ENCODE results near the gene MSANTD2. TPM values are rescaled to one million over a fixed set of nuclear protein-coding genes. Genes with fewer than 3 reads are reported as not detected.

MSANTD2 gene
- 49.5 TPM for polyA plus RNA-seq (ENCODE audit: insufficient read length)
- long read RNA-seq, donor 1, transcript MSANTD2-202 (4 exons, 2,349 nt): major isoform, 5 of 11 reads
- long read RNA-seq, donor 1, partial matches to known transcripts: 0 of 11 reads
- long read RNA-seq, donor 1, other reads (novel, unspliced or antisense): 0 of 11 reads
- long read RNA-seq, donor 2, partial matches to known transcripts: 0 of 9 reads
- long read RNA-seq, donor 2, other reads (novel, unspliced or antisense): 0 of 9 reads
- long read RNA-seq, donor 3, partial matches to known transcripts: 0 of 6 reads
- long read RNA-seq, donor 3, other reads (novel, unspliced or antisense): 0 of 6 reads
- long read RNA-seq, donor 4, partial matches to known transcripts: 0 of 1 reads
- long read RNA-seq, donor 4, other reads (novel, unspliced or antisense): 0 of 1 reads
- long read RNA-seq, donor 5, partial matches to known transcripts: 0 of 4 reads
- long read RNA-seq, donor 5, other reads (novel, unspliced or antisense): 0 of 4 reads
- long read RNA-seq, donor 6, partial matches to known transcripts: 0 of 6 reads
- long read RNA-seq, donor 6, other reads (novel, unspliced or antisense): 0 of 6 reads
- long read RNA-seq, donor 7, partial matches to known transcripts: 0 of 5 reads
- long read RNA-seq, donor 7, other reads (novel, unspliced or antisense): 0 of 5 reads
- long read RNA-seq, donor 8, partial matches to known transcripts: 0 of 4 reads
- long read RNA-seq, donor 8, other reads (novel, unspliced or antisense): 0 of 4 reads

- peak; percentile 93 for DNase-seq
These were observed at the start of gene MSANTD2 for GRCh38 chr11:124800226-124800929. MSANTD2 (minus strand) TSS chr11:124800406; CDS start chr11:124800380, 26 bp downstream.

- DNase-seq: no peak
These were observed 46.0 kb upstream of the MSANTD2 start for GRCh38 chr11:124846070-124846673.

GRCh38 chr11:124844664-124845079 is 44.5 kb upstream of the MSANTD2 start:
- no peak for DNase-seq

- DNase-seq: no peak
These were observed 43.4 kb upstream of the MSANTD2 start for GRCh38 chr11:124843616-124843910.

GRCh38 chr11:124842305-124842704 is 42.1 kb upstream of the MSANTD2 start:
- no peak for DNase-seq

GRCh38 chr11:124841840-124842239 is 41.6 kb upstream of the MSANTD2 start:
- DNase-seq: no peak

- no peak for DNase-seq
These were observed 41.0 kb upstream of the MSANTD2 start for GRCh38 chr11:124841201-124841600.

- DNase-seq: no peak
These were observed 40.5 kb upstream of the MSANTD2 start for GRCh38 chr11:124840666-124841065.

GRCh38 chr11:124839972-124840621 is 39.9 kb upstream of the MSANTD2 start:
- DNase-seq: no peak

GRCh38 chr11:124839128-124839971 is 39.1 kb upstream of the MSANTD2 start:
- no peak for DNase-seq

GRCh38 chr11:124838805-124839127 is 38.6 kb upstream of the MSANTD2 start:
- no peak for DNase-seq

GRCh38 chr11:124837491-124837856 is 37.3 kb upstream of the MSANTD2 start:
- peak; percentile 70 for DNase-seq

- DNase-seq: no peak
These were observed 35.7 kb upstream of the MSANTD2 start for GRCh38 chr11:124835918-124836317.

- DNase-seq: no peak
These were observed 34.4 kb upstream of the MSANTD2 start for GRCh38 chr11:124834526-124835180.

GRCh38 chr11:124832571-124832970 is 32.4 kb upstream of the MSANTD2 start:
- no peak for DNase-seq

- DNase-seq: no peak
These were observed 31.7 kb upstream of the MSANTD2 start for GRCh38 chr11:124831897-124832296.

GRCh38 chr11:124830749-124831148 is 30.5 kb upstream of the MSANTD2 start:
- no peak for DNase-seq

GRCh38 chr11:124829986-124830385 is 29.8 kb upstream of the MSANTD2 start:
- DNase-seq: no peak

- no peak for DNase-seq
These were observed 25.7 kb upstream of the MSANTD2 start for GRCh38 chr11:124825876-124826275.
